Nucleus accumbens (tissue), 56 donors: Measurements from ENCODE around the gene KRT83.

Experiments used
- DNase-seq, 56 donors: peaks; one replicate each; lab custom pipeline; 2025; lab: John Stamatoyannopoulos, UW

KRT83 gene

DNA sequence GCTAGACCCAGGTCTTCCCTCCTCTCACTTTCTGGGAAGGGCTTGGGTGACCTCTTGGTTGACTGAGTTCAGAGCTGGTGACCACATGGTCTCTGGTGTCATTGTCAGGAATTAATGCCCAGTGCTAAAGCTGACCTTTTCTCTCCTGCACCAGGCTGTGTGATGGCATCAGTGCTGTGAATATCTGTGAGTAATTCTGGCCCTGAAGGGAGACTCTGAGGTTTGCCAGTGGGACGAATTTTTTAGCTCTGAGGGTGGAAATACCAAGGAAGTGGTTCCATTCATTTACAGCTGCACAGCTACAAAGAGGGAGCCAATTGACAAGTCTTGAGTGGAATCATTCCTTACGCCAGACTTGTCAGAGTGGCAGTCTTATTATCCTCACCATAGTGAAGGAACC is 53.0 kb downstream of the KRT83 start:
- no peak for DNase-seq

DNA sequence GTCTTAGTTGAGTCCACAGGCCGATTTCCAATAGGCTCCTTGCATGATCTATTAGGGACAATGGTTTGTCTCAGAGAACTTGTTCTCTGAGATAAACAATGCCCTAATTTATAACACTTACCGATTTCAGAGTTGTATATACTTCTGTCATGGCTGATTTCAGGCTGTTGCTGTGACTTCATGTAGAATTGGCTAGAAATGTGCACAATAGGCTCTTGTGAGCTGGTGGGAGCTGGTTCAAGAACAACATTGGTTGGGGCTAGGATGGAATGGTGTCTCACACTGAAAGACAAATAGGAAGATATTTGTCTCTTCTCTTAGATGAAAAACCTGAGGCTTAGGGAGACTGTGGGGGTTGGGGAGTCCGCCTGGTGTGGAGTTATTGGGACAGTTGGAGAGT is 53.5 kb downstream of the KRT83 start:
- DNase-seq, result peak in 1 of 56 donors; percentile 35

DNA sequence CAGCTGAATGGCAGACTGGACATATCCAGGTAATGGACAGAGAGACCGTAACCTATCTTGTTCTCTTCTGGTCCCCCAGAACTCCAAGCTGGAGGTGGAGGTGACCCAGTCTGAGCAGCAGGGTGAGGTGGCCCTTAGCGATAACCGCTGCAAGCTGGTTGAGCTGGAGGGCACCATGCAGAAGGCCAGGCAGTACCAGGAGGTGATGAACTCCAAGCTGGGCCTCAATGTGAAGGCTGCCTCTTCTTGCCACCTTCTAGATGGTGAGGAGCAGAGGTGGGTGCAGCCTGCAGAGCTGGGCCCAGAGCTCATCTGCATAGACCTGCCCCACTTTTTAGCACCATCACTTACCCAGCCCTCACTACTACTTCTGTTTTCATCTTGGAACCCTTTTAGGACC is 53.9 kb downstream of the KRT83 start:
- DNase-seq, result no peak

DNA sequence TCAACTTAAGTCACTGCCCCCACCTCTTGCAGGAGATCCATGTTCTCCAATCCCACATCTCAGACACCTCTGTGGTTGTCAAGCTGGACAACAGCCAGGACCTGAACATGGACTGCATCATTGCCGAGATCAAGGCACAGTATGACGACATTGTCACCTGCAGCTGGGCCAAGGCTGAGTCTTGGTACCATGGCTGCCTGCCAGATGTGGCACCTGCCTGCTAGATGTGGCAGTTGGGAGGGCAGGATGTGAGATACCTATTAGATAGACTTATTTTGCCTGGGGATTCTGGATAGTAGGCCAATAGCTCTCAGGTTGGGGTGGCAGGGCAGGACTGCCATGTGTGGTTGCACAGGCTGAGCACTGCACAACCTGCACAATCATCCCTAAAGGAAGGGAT is 54.7 kb downstream of the KRT83 start:
- DNase-seq, result no peak

DNA sequence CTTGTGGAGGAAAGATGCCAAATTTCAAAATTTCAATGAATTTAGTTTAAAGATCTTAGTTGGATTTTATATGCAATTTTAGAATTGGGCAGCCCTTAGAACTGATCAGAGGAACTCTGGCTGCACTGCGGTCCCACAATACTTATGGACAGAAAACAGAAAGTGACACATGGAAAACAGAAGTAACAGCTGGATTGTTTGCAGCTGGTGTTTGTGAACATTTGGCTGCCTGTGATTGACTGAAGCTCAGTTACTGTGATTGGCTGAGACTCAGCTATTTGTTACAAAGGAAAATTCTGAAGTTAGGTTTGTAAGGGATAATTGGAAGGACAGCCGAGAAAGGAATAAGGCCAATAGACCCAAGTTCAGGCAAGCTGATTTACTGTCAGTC is 56.8 kb downstream of the KRT83 start:
- DNase-seq, result peak in 2 of 56 donors; percentile 5 to 40
